IMR-90 (cell line): ENCODE results near the gene SNX1. TPM values are rescaled to one million over a fixed set of nuclear protein-coding genes. Genes with fewer than 3 reads are reported as not detected.

Source experiments
- ATAC-seq: fragments of 200-7000 bp; cut with Tn5 transposase; 2 replicates; pipeline ENCODE4 v1.9.1; 2020; ENCODE audit warnings: low read depth, mild to moderate bottlenecking, moderate library complexity
- BruUV-seq: library from RNA; stranded (reverse); fragments of 400-500 nt; replicated peaks from 2 replicates; lab custom pipeline; 2021; lab: Mats Ljungman, UMichigan
- CTCF ChIA-PET: fragments of 300-600 bp; formaldehyde crosslinking; extraction: SDS; loops from one replicate; lab custom pipeline; 2021; ENCODE audit warnings: antibody characterized with exemption; lab: Yijun Ruan, JAX
- POLR2A ChIA-PET: fragments of 300-600 bp; sonication (Branson Sonifier 250); formaldehyde crosslinking; loops from one replicate; lab custom pipeline; 2022; ENCODE audit warnings: antibody characterized with exemption; ENCODE audit not compliant: unreplicated experiment; lab: Charles Lee
- DNase-seq: peaks from one replicate; pipeline ENCODE4 v3.0.0; 2013
- H2AFZ ChIP-seq: replicated peaks from 2 replicates; pipeline ENCODE3; 2013; ENCODE audit warnings: low read length, mild to moderate bottlenecking; ENCODE audit not compliant: poor library complexity
- H2AK5ac ChIP-seq: 2 replicates; pipeline ENCODE4 v1.6.1; 2013; ENCODE audit warnings: low read depth, low read length, inconsistent platforms
- H2AK9ac ChIP-seq: replicated peaks from 2 replicates; pipeline ENCODE3; 2013; ENCODE audit warnings: mild to moderate bottlenecking, low read depth, low read length, moderate library complexity; ENCODE audit not compliant: poor library complexity
- H2BK120ac ChIP-seq: 2 replicates; pipeline ENCODE4 v1.6.1; 2013; ENCODE audit warnings: low read depth, low read length, inconsistent platforms
- H2BK15ac ChIP-seq: 3 replicates; pipeline ENCODE4 v1.6.1; 2013; ENCODE audit warnings: low read depth, low read length, inconsistent platforms
- H2BK20ac ChIP-seq: 2 replicates; pipeline ENCODE4 v1.6.1; 2013; ENCODE audit warnings: low read depth, mild to moderate bottlenecking, inconsistent platforms, low read length, moderate library complexity
- H2BK5ac ChIP-seq: 2 replicates; pipeline ENCODE4 v1.6.1; 2013; ENCODE audit warnings: mild to moderate bottlenecking, low read depth, low read length, inconsistent platforms; ENCODE audit not compliant: poor library complexity, severe bottlenecking
- H3K14ac ChIP-seq: replicated peaks from 2 replicates; pipeline ENCODE4 v1.6.1; 2013; ENCODE audit warnings: low read depth, low read length, inconsistent platforms
- H3K18ac ChIP-seq: 2 replicates; pipeline ENCODE4 v1.6.1; 2013; ENCODE audit warnings: low read depth, low read length, control low read depth
- H3K23ac ChIP-seq: 2 replicates; pipeline ENCODE4 v1.6.1; 2013; ENCODE audit warnings: low read depth, low read length, inconsistent platforms
- H3K27ac ChIP-seq: 2 replicates; pipeline ENCODE4 v1.5.1; 2013; ENCODE audit warnings: mild to moderate bottlenecking, control low read depth, low read length; ENCODE audit not compliant: insufficient read depth
- H3K27me3 ChIP-seq: 2 replicates; pipeline ENCODE4 v1.6.1; 2013; ENCODE audit warnings: low read length; ENCODE audit not compliant: control insufficient read depth, insufficient read depth
- H3K36me3 ChIP-seq: 2 replicates; pipeline ENCODE4 v1.6.1; 2013; ENCODE audit warnings: low read length, mixed read lengths; ENCODE audit not compliant: control insufficient read depth, insufficient read depth
- H3K4ac ChIP-seq: 2 replicates; pipeline ENCODE4 v1.6.1; 2013; ENCODE audit warnings: low read depth, low read length, inconsistent platforms
- H3K4me1 ChIP-seq: 2 replicates; pipeline ENCODE4 v1.6.1; 2013; ENCODE audit warnings: low read length, mixed read lengths; ENCODE audit not compliant: control insufficient read depth, insufficient read depth
- H3K4me2 ChIP-seq: 2 replicates; pipeline ENCODE4 v1.6.1; 2013; ENCODE audit warnings: low read depth, mild to moderate bottlenecking, control low read depth, low read length, moderate library complexity
- H3K4me3 ChIP-seq: 2 replicates; pipeline ENCODE4 v1.5.1; 2013; ENCODE audit warnings: low read depth, mild to moderate bottlenecking, control low read depth, low read length, moderate library complexity; ENCODE audit not compliant: insufficient read depth
- H3K56ac ChIP-seq: 2 replicates; pipeline ENCODE4 v1.6.1; 2013; ENCODE audit warnings: low read length, inconsistent platforms; ENCODE audit not compliant: insufficient read depth; ENCODE audit errors: extremely low read depth
- H3K79me1 ChIP-seq, 2 experiments: 2 replicates each; pipeline ENCODE4 v1.6.1; 2013; ENCODE audit warnings: low read length in 2 of 2, inconsistent platforms in 1 of 2, low read depth in 1 of 2
- H3K9ac ChIP-seq: 2 replicates; pipeline ENCODE4 v1.6.1; 2013; ENCODE audit warnings: low read depth, low read length, control low read depth
- H3K9me1 ChIP-seq: 2 replicates; pipeline ENCODE4 v1.6.1; 2013; ENCODE audit warnings: low read length, inconsistent platforms; ENCODE audit not compliant: insufficient read depth
- H3K9me3 ChIP-seq: 2 replicates; pipeline ENCODE4 v1.6.1; 2013; ENCODE audit warnings: low read length; ENCODE audit not compliant: control insufficient read depth, insufficient read depth
- H4K20me1 ChIP-seq: 2 replicates; pipeline ENCODE4 v1.6.1; 2013; ENCODE audit warnings: low read length, inconsistent platforms; ENCODE audit not compliant: insufficient read depth
- H4K5ac ChIP-seq: 2 replicates; pipeline ENCODE4 v1.6.1; 2013; ENCODE audit warnings: mild to moderate bottlenecking, low read depth, low read length, control low read depth
- H4K8ac ChIP-seq, 2 experiments: 2 replicates each; pipeline ENCODE4 v1.6.1; 2013; ENCODE audit warnings: low read depth in 2 of 2, low read length in 2 of 2, control low read depth in 1 of 2, inconsistent platforms in 1 of 2
- H4K91ac ChIP-seq: 2 replicates; pipeline ENCODE4 v1.6.1; 2013; ENCODE audit warnings: low read depth, low read length, inconsistent platforms; ENCODE audit not compliant: insufficient read depth
- BHLHE40 ChIP-seq: fragments of 150-350 bp; IDR thresholded peaks from 2 replicates; pipeline ENCODE4 v1.6.1; 2016; ENCODE audit warnings: mild to moderate bottlenecking, low read depth, low read length
- CEBPB ChIP-seq: IDR thresholded peaks from 2 replicates; pipeline ENCODE4 v1.6.1; 2012; ENCODE audit warnings: low read depth, low read length, improper control_type of control experiment
- CHD1 ChIP-seq: IDR thresholded peaks from 2 replicates; pipeline ENCODE4 v1.6.1; 2012; ENCODE audit warnings: low read depth, low read length, improper control_type of control experiment
- FOS ChIP-seq: fragments of 150-350 bp; IDR thresholded peaks from 2 replicates; pipeline ENCODE4 v1.6.1; 2016; ENCODE audit warnings: low read depth, low read length
- MAFK ChIP-seq: IDR thresholded peaks from 2 replicates; pipeline ENCODE4 v1.6.1; 2012; ENCODE audit warnings: low read depth, low read length, improper control_type of control experiment
- MAZ ChIP-seq: IDR thresholded peaks from 2 replicates; pipeline ENCODE4 v1.6.1; 2012; ENCODE audit warnings: low read depth, mild to moderate bottlenecking, low read length, improper control_type of control experiment, moderate library complexity, borderline replicate concordance
- MXI1 ChIP-seq: IDR thresholded peaks from 2 replicates; pipeline ENCODE4 v1.6.1; 2012; ENCODE audit warnings: low read depth, mild to moderate bottlenecking, low read length, moderate library complexity, borderline replicate concordance
- NFE2L2 ChIP-seq: fragments of 150-350 bp; IDR thresholded peaks from 2 replicates; pipeline ENCODE4 v1.6.1; 2016; ENCODE audit warnings: low read depth, mild to moderate bottlenecking, low read length
- WGBS, 2 experiments: methylation state at CpG; one replicate each; pipeline versions ENCODE4 v1.1.5 to v1.1.7; 2013; ENCODE audit warnings: missing lambda C conversion rate in 2 of 2; ENCODE audit not compliant: insufficient read length in 1 of 2; ENCODE audit errors: extremely low coverage in 2 of 2; 5-methylcytosine and 5-hydroxymethylcytosine counted together
- dilution Hi-C: fragments of 300-500 bp; cut with HindIII; formaldehyde crosslinking; loops from one replicate; pipeline ENCODE4 v1.14.3; 2018; ENCODE audit warnings: low sequenced_read_pairs; ENCODE audit not compliant: unreplicated experiment
- in situ Hi-C: fragments of 300-500 bp; cut with MboI; formaldehyde crosslinking; loops from 3 replicates; pipeline ENCODE4 v1.14.3; 2019; ENCODE audit warnings: low sequenced_read_pairs, inconsistent platforms, mixed read lengths
- intact Hi-C: fragments of 100-400 bp; cut with micrococcal nuclease; formaldehyde crosslinking; loops from 2 replicates; pipeline ENCODE4 v1.10.0; 2022
- polyA plus RNA-seq, 3 experiments: library from polyadenylated mRNA; depleted of rRNA; stranded (reverse); fragments of >200 nt; gene quantifications; 2 replicates each; pipeline ENCODE4 v1.2.3, GENCODE V29; 2012; ENCODE audit warnings: low replicate concordance in 1 of 3
- total RNA-seq: library from RNA; depleted of rRNA; stranded (reverse); fragments of >200 nt; gene quantifications from 2 replicates; pipeline ENCODE4 v1.2.3, GENCODE V29; 2012

Gene SNX1
- total and polyA plus RNA-seq, 2 of the 4 experiments (the other 2 are of a cell fraction): 35.3 to 72.3 TPM

DNA sequence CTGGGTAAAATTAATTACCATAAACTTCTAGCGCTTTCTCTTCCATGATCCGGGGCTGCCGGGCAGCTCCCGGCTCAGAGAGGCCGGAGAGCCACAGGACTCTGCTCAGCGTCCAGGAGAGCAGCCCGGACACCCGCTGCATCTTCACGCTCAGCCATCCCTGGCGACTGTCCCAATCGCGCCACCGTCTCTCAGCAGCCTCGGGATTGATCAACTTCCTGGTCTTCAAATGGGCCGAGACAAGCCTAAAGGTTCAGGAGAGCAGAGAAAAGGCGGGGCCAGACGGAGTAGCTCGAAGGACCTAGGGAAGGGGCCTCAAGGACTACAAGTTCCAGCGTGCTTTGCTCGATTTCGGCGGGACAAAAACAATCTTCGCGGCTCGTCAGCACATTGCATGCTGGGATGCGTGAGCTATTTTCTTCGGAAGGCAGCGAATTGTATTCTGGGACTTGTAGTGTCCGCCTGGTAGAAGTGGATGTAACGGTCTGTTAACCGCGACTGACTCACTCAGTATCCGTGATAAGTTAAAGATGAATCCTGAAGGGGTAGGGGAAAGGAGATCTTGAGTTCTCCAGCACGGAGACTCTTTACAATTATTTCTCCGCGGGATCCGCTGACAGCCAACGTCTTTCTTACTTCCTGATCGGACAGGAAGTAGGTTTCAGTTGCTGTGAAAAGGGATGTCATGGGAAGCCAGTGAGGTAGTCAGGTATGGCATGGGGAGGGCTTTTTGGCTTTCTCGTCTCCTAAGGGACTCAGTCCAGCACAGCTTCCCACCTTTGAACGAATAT, 2.0 kb upstream of the SNX1 start, which contains the start of gene CIAO2A (continued):
- TF ChIP-seq FOS (0 out of 2 replicates have a peak, but pooled peaks have one; percentile 25), NFE2L2 (no peak), BHLHE40 (no peak)

GRCh38 chr15:64095431-64095794, 369 bp upstream of the SNX1 start:
- peak overlapping the region; percentile 83 to 99 for H4K8ac ChIP-seq
- intact Hi-C loops: no loop called here
- no peak overlapping the region for H2AK9ac ChIP-seq
- ATAC-seq (no peak), DNase-seq (no peak)
- H3K27me3 ChIP-seq: no peaks in the 10 kb centered on the region
- 0% methylated on average over 1 of the region's 4 CpGs; no CpG with 5 or more reads in 1 of the 2 experiments for WGBS, 2 experiments
- peak overlapping the region; percentile 36; the same call in 1 of the 2 replicates for H4K91ac ChIP-seq
- 0 out of 2 replicates have a peak, but pooled peaks cover 1% of the 10 kb centered on the region for H3K4me1 ChIP-seq
- peak overlapping the region; percentile 51; the same call in 1 of the 2 replicates for H3K4ac ChIP-seq
- H3K27ac ChIP-seq: peak overlapping the region; percentile 71
- H2BK20ac ChIP-seq: no peak overlapping the region
- no peak overlapping the region for H2BK120ac ChIP-seq
- peak overlapping the region; percentile 68 for H2BK5ac ChIP-seq
- H2AK5ac ChIP-seq: no peak overlapping the region; the same call in none of the 2 replicates
- H3K4me3 ChIP-seq: peak overlapping the region; percentile 92
- in situ Hi-C loops: no loop called here
- H3K9me3 ChIP-seq: no peaks in the 10 kb centered on the region
- H4K20me1 ChIP-seq: peaks cover 37% of the 10 kb centered on the region
- peaks cover 19 to 73% of the 10 kb centered on the region in 2 experiments; a peak in 3 of 4 replicates for H3K79me1 ChIP-seq
- H3K9ac ChIP-seq: peak overlapping the region; percentile 71; the same call in 1 of the 2 replicates
- dilution Hi-C loops: no loop called here
- H3K18ac ChIP-seq: no peak overlapping the region
- ChIA-PET CTCF (no interaction called here), POLR2A (no interaction called here)
- no peaks in the 10 kb centered on the region for H3K36me3 ChIP-seq
- TF ChIP-seq MXI1: no peak
- TF ChIP-seq MAFK: no peak
- no peak for TF ChIP-seq CEBPB
- no peak for TF ChIP-seq MAZ
- TF ChIP-seq CHD1: no peak
- peak overlapping the region; percentile 98 for H4K5ac ChIP-seq
- H3K56ac ChIP-seq: no peak overlapping the region
- H3K4me2 ChIP-seq: peak overlapping the region; percentile 89
- peaks cover 7% of the 10 kb centered on the region; the same call in 1 of the 2 replicates for H3K9me1 ChIP-seq
- BruUV-seq: no TSS peak
- peak overlapping the region; percentile 59; the same call in 1 of the 2 replicates for H3K14ac ChIP-seq
- no peak overlapping the region; the same call in 1 of the 2 replicates for H3K23ac ChIP-seq
- peak overlapping the region; percentile 86 for H2AFZ ChIP-seq
- H2BK15ac ChIP-seq: no peak overlapping the region
